Large intestine (tissue), 3 donors: Measurements from ENCODE around the gene ANKRD60. TPM values are rescaled to one million over a fixed set of nuclear protein-coding genes. Genes with fewer than 3 reads are reported as not detected.

Experiments used
- DNase-seq, 2 donors: peaks; one replicate each; pipeline versions ENCODE4 v3.0.0 to v3.0.0-alpha.2; 2013
- H3K27ac ChIP-seq: one replicate; pipeline ENCODE4 v1.5.1; 2013; ENCODE audit warnings: low read length
- H3K27me3 ChIP-seq: 2 replicates; pipeline ENCODE4 v1.6.1; 2013; ENCODE audit warnings: low read length; ENCODE audit not compliant: control insufficient read depth, insufficient read depth
- H3K36me3 ChIP-seq: 2 replicates; pipeline ENCODE4 v1.6.1; 2013; ENCODE audit warnings: low read length; ENCODE audit not compliant: control insufficient read depth, insufficient read depth
- H3K4me1 ChIP-seq: one replicate; pipeline ENCODE4 v1.6.1; 2013; ENCODE audit warnings: low read length; ENCODE audit not compliant: control insufficient read depth, insufficient read depth
- H3K4me3 ChIP-seq: one replicate; pipeline ENCODE4 v1.5.1; 2013; ENCODE audit warnings: low read length
- H3K9me3 ChIP-seq: one replicate; pipeline ENCODE4 v1.6.1; 2013; ENCODE audit warnings: mild to moderate bottlenecking, low read depth, low read length, moderate library complexity; ENCODE audit not compliant: control insufficient read depth
- WGBS: methylation state at CpG from one replicate; pipeline ENCODE4 v1.1.5; 2013; ENCODE audit warnings: low lambda C conversion rate; ENCODE audit not compliant: insufficient coverage; 5-methylcytosine and 5-hydroxymethylcytosine counted together
- polyA plus RNA-seq: library from polyadenylated mRNA; unstranded; fragments of 120-200 nt; gene quantifications from one replicate; pipeline ENCODE4 v1.2.1, GENCODE V29; 2013

Gene ANKRD60
- polyA plus RNA-seq, 1 donor = not detected

GRCh38 chr20:58195047-58195446 lies 33.4 kb downstream of the ANKRD60 start:
- H3K27me3 ChIP-seq = no peaks in the 10 kb centered on the region
- WGBS = no CpG with 5 or more reads among the region's 6 CpGs
- H3K9me3 ChIP-seq = peaks cover 3% of the 10 kb centered on the region
- no peak overlapping the region for H3K4me3 ChIP-seq
- H3K4me1 ChIP-seq = no peaks in the 10 kb centered on the region
- H3K27ac ChIP-seq = no peak overlapping the region
- DNase-seq = no peak
- H3K36me3 ChIP-seq = no peaks in the 10 kb centered on the region

- H3K9me3 ChIP-seq = peaks cover 3% of the 10 kb centered on the region
- no peak for DNase-seq
- H3K27me3 ChIP-seq = no peaks in the 10 kb centered on the region
- H3K4me1 ChIP-seq = no peaks in the 10 kb centered on the region
- no CpG with 5 or more reads among the region's 7 CpGs for WGBS
- H3K27ac ChIP-seq = no peak overlapping the region
- no peaks in the 10 kb centered on the region for H3K36me3 ChIP-seq
- no peak overlapping the region for H3K4me3 ChIP-seq
Observed at GRCh38 chr20:58194175-58194791, 34.2 kb downstream of the ANKRD60 start.

- no peak overlapping the region for H3K4me3 ChIP-seq
- no peak for DNase-seq
- no peaks in the 10 kb centered on the region for H3K27me3 ChIP-seq
- H3K9me3 ChIP-seq = peaks cover 3% of the 10 kb centered on the region
- no CpG with 5 or more reads among the region's 5 CpGs for WGBS
- no peak overlapping the region for H3K27ac ChIP-seq
- no peaks in the 10 kb centered on the region for H3K36me3 ChIP-seq
- H3K4me1 ChIP-seq = no peaks in the 10 kb centered on the region
Observed at GRCh38 chr20:58192567-58192966, 35.9 kb downstream of the ANKRD60 start.

GRCh38 chr20:58192065-58192464 lies 36.4 kb downstream of the ANKRD60 start:
- Histone ChIP-seq H3K36me3 (no peaks in the 10 kb centered on the region), H3K4me3 (no peak overlapping the region), H3K27ac (no peak overlapping the region), H3K27me3 (no peaks in the 10 kb centered on the region), H3K4me1 (no peaks in the 10 kb centered on the region), H3K9me3 (peaks cover 3% of the 10 kb centered on the region)
- no peak for DNase-seq
- no CpG with 5 or more reads among the region's 10 CpGs for WGBS

- H3K36me3 ChIP-seq = no peaks in the 10 kb centered on the region
- H3K4me1 ChIP-seq = no peaks in the 10 kb centered on the region
- DNase-seq = no peak
- WGBS = no CpG with 5 or more reads among the region's 2 CpGs
- H3K4me3 ChIP-seq = no peak overlapping the region
- H3K27me3 ChIP-seq = no peaks in the 10 kb centered on the region
- no peak overlapping the region for H3K27ac ChIP-seq
- peaks cover 6% of the 10 kb centered on the region for H3K9me3 ChIP-seq
Observed at GRCh38 chr20:58188527-58188926, 39.9 kb downstream of the ANKRD60 start.

GRCh38 chr20:58184984-58185383 lies 43.5 kb downstream of the ANKRD60 start:
- Histone ChIP-seq H3K4me1 (no peaks in the 10 kb centered on the region), H3K27ac (no peak overlapping the region), H3K9me3 (peaks cover 6% of the 10 kb centered on the region), H3K36me3 (no peaks in the 10 kb centered on the region), H3K4me3 (no peak overlapping the region), H3K27me3 (peaks cover 11% of the 10 kb centered on the region)
- no CpG with 5 or more reads among the region's 4 CpGs for WGBS
- DNase-seq = no peak

- H3K36me3 ChIP-seq = no peaks in the 10 kb centered on the region
- H3K4me3 ChIP-seq = no peak overlapping the region
- peaks cover 18% of the 10 kb centered on the region for H3K27me3 ChIP-seq
- peaks cover 6% of the 10 kb centered on the region for H3K9me3 ChIP-seq
- no peak overlapping the region for H3K27ac ChIP-seq
- no peak for DNase-seq
- WGBS = no CpG with 5 or more reads among the region's 3 CpGs
- H3K4me1 ChIP-seq = no peaks in the 10 kb centered on the region
Observed at GRCh38 chr20:58184063-58184462, 44.4 kb downstream of the ANKRD60 start.

GRCh38 chr20:58182521-58183140 lies 45.8 kb downstream of the ANKRD60 start:
- no peaks in the 10 kb centered on the region for H3K36me3 ChIP-seq
- peaks cover 23% of the 10 kb centered on the region for H3K27me3 ChIP-seq
- DNase-seq = no peak
- H3K4me1 ChIP-seq = no peaks in the 10 kb centered on the region
- H3K9me3 ChIP-seq = peaks cover 6% of the 10 kb centered on the region
- H3K4me3 ChIP-seq = no peak overlapping the region
- WGBS = no CpG with 5 or more reads among the region's 8 CpGs
- no peak overlapping the region for H3K27ac ChIP-seq

GRCh38 chr20:58179432-58180099 lies 48.9 kb downstream of the ANKRD60 start:
- peaks cover 3% of the 10 kb centered on the region for H3K4me1 ChIP-seq
- no peak overlapping the region for H3K27ac ChIP-seq
- H3K27me3 ChIP-seq = peaks cover 23% of the 10 kb centered on the region
- no CpG with 5 or more reads among the region's 46 CpGs for WGBS
- peak; percentile 34 to 49 for DNase-seq
- no peaks in the 10 kb centered on the region for H3K36me3 ChIP-seq
- H3K4me3 ChIP-seq = no peak overlapping the region
- peaks cover 6% of the 10 kb centered on the region for H3K9me3 ChIP-seq

- no peak overlapping the region for H3K4me3 ChIP-seq
- H3K9me3 ChIP-seq = peaks cover 4% of the 10 kb centered on the region
- 0% methylated on average over 1 of the region's 9 CpGs for WGBS
- no peak for DNase-seq
- H3K27me3 ChIP-seq = peaks cover 23% of the 10 kb centered on the region
- H3K36me3 ChIP-seq = no peaks in the 10 kb centered on the region
- H3K4me1 ChIP-seq = peaks cover 3% of the 10 kb centered on the region
- H3K27ac ChIP-seq = no peak overlapping the region
Observed at GRCh38 chr20:58179083-58179431, 49.4 kb downstream of the ANKRD60 start.
